ENCODE data around the gene SUPT3H. TPM values are rescaled to one million over a fixed set of nuclear protein-coding genes. Genes with fewer than 3 reads are reported as not detected.

SUPT3H gene
- total and polyA plus RNA-seq, 7 donors, result 1.7 to 4.3 (median 2.8) TPM

DNA sequence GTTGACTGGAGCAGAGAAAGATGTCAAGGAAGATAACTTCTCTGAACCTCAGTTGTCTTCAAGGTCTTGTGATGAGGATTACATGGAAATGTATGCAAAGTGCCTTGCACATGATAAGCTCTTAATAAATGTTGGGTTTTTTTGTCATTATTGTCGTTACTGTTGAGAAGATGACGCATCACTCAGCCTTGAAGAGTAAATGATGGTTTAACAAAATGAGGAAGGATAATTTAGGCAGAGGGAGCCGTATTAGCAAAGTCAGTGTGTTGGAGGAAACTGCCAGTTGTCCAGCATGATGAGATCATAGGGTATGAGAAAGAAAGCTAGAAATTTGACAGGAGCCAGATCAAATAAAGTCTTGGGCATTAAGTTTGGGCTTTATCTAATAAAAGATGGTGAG, 8.8 kb upstream of the SUPT3H start:
- intact Hi-C loops (cut with DNase I), result no loop called here
- 78 to 80% (median 79%) methylated on average over 3 of the region's 3 CpGs for WGBS, 3 donors
- DNase-seq (no peak), ATAC-seq (no peak)
- Histone ChIP-seq H3K27ac (no peak overlapping the region), H3K4me1 (no peaks in the 10 kb centered on the region), H3K9me3 (no peaks in the 10 kb centered on the region), H3K4me3 (no peak overlapping the region), H3K27me3 (ENCODE audit: insufficient read depth in 3 of 3, low read length in 2 of 3) (peaks cover 0 to 7% (median 0%) of the 10 kb centered on the region in 3 donors), H3K36me3 (ENCODE audit: insufficient read depth in 1 of 2, low read depth in 1 of 2) (no peaks in the 10 kb centered on the region)
- TF ChIP-seq, protein P1, sequence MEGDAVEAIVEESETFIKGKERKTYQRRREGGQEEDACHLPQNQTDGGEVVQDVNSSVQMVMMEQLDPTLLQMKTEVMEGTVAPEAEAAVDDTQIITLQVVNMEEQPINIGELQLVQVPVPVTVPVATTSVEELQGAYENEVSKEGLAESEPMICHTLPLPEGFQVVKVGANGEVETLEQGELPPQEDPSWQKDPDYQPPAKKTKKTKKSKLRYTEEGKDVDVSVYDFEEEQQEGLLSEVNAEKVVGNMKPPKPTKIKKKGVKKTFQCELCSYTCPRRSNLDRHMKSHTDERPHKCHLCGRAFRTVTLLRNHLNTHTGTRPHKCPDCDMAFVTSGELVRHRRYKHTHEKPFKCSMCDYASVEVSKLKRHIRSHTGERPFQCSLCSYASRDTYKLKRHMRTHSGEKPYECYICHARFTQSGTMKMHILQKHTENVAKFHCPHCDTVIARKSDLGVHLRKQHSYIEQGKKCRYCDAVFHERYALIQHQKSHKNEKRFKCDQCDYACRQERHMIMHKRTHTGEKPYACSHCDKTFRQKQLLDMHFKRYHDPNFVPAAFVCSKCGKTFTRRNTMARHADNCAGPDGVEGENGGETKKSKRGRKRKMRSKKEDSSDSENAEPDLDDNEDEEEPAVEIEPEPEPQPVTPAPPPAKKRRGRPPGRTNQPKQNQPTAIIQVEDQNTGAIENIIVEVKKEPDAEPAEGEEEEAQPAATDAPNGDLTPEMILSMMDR (IDR thresholded peaks at IDR 0.05), result no peak

DNA sequence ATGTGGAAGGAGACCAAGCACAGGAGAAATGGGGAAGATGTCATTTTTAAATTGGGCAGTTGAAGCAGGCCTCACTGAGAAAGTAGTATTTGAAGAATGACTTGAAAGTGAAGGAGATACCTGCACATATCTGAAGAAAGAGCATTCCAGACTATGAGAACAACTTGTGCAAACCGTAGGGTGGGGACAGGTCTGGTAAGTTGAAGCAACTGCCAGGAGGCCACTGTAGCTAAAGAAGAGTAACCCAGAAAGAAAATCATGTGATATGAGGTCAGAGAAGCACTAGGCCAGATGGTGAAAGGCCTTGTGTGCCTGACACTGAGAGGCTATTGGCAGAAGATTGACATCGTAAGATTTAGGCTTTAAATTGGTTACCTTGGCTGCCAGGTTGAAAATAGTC, 4.7 kb upstream of the SUPT3H start:
- no peaks in the 10 kb centered on the region for H3K9me3 ChIP-seq
- no peak for ATAC-seq
- TF ChIP-seq, protein P1 (IDR thresholded peaks at IDR 0.05), result no peak
- H3K36me3 ChIP-seq (ENCODE audit: insufficient read depth in 1 of 2, low read depth in 1 of 2), result no peaks in the 10 kb centered on the region
- peaks cover 6% of the 10 kb centered on the region for H3K4me1 ChIP-seq
- no peak for DNase-seq
- H3K27me3 ChIP-seq (ENCODE audit: insufficient read depth in 3 of 3, low read length in 2 of 3), result peaks cover 0 to 7% (median 0%) of the 10 kb centered on the region in 3 donors
- intact Hi-C loops (cut with DNase I), result loop anchor here in 1 of 2 donors (5.0 kb wide), 1 partner anchor 40 kb away; no protein-coding TSS in a partner anchor
- 72 to 88% (median 85%) methylated on average over 2 of the region's 2 CpGs for WGBS, 3 donors
- H3K27ac ChIP-seq, result no peak overlapping the region
- no peak overlapping the region for H3K4me3 ChIP-seq

DNA sequence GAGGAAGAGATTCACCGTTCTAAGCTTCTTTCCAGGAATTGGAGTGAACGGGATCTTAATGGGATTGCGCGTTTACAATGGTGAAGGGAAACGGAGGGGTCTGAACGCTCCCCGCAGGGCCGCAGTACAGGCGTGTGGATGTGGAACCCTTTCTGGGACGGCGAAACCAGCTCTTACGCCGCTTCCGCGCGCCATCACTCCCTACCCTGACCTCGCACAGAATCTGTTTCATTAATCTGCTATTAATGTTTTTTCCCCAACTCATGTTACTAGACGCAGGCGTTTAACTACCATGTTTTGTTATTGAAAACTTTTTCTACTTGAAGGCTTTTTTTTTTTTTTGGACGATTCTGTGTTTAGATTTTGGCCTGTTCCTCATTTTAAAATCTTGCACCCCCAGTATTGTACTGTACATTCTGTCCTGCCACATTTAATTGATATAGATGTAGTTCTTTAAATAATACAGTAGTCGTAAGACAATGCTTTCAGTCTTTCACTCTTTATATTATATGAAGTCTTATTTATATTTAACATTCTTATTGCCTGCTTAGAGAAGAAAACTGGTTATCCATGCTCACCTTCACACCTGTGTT, 696 bp upstream of the SUPT3H start:
- intact Hi-C loops (cut with DNase I), result loop anchor here in 1 of 2 donors (5.0 kb wide), 1 partner anchor 334 kb away; no protein-coding TSS in a partner anchor
- TF ChIP-seq, protein P1 (IDR thresholded peaks at IDR 0.05), result no peak

DNA sequence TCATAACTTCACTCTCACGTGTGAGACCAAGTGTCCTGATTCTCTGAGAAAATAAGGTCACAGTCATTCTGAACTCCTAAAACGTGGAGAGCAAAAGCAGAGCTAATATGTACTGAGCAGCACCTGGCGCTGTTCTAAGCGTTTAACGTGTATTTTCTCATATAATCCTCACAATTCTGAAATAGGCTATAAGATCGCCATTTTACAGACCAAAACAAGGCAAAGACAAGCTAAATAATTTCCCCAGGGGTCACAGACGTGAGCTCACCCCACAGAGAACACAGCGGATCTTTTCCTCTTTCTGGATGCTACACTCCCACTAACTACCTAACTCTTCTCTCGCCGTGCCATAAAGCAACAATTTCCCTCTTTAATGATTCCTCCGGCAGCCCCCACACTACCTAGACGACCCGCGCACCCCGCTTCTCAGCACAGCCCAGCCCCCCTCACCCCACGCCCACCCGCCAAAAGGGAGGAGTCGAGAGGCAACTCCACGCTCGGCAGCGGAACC, 636 bp downstream of the SUPT3H start:
- ATAC-seq (peak in 1 of 4 donors; percentile 21), DNase-seq (no peak)
- Histone ChIP-seq H3K36me3 (ENCODE audit: insufficient read depth in 1 of 2, low read depth in 1 of 2) (no peaks in the 10 kb centered on the region), H3K4me3 (peak overlapping the region; percentile 84), H3K4me1 (peaks cover 9% of the 10 kb centered on the region), H3K27me3 (ENCODE audit: insufficient read depth in 3 of 3, low read length in 2 of 3) (no peaks in the 10 kb centered on the region), H3K9me3 (no peaks in the 10 kb centered on the region), H3K27ac (peak overlapping the region; percentile 96)
- TF ChIP-seq, protein P1 (IDR thresholded peaks at IDR 0.05), result no peak
- intact Hi-C loops (cut with DNase I), result loop anchor here in 1 of 2 donors (5.0 kb wide), 1 partner anchor 335 kb away; no protein-coding TSS in a partner anchor
- 1% methylated on average over 21 of the region's 21 CpGs for WGBS, 3 donors

More for the DNA sequence above, 696 bp upstream of the SUPT3H start:
- H3K36me3 ChIP-seq (ENCODE audit: insufficient read depth in 1 of 2, low read depth in 1 of 2), result no peaks in the 10 kb centered on the region
- 1 to 3% (median 1%) methylated on average over 21 of the region's 21 CpGs for WGBS, 3 donors
- H3K27me3 ChIP-seq (ENCODE audit: insufficient read depth in 3 of 3, low read length in 2 of 3), result no peaks in the 10 kb centered on the region
- H3K9me3 ChIP-seq, result no peaks in the 10 kb centered on the region
- H3K27ac ChIP-seq, result peak overlapping the region; percentile 96
- DNase-seq (peak; percentile 32 to 65), ATAC-seq (peak; percentile 23 to 45 (median 27))
- H3K4me1 ChIP-seq, result peaks cover 9% of the 10 kb centered on the region
- peak overlapping the region; percentile 84 for H3K4me3 ChIP-seq

All from psoas muscle (tissue), 8 donors.